H1 (cell line): ENCODE data around the gene RAB24. TPM values are rescaled to one million over a fixed set of nuclear protein-coding genes. Genes with fewer than 3 reads are reported as not detected.
A peak's percentile ranks its signal among the peaks of the same experiment; 100 is the strongest.

Source experiments
- CHD7 ChIP-seq: fragments of 300-600 bp; sonication (generic); IDR thresholded peaks from 2 replicates; pipeline ENCODE4 v1.7.1; 2012; ENCODE audit warnings: low read length, moderate library complexity, mild to moderate bottlenecking, inconsistent platforms; ENCODE audit not compliant: insufficient replicate concordance
- CTBP2 ChIP-seq: IDR thresholded peaks from 2 replicates; pipeline ENCODE4 v1.7.0; 2011; ENCODE audit warnings: borderline replicate concordance, mild to moderate bottlenecking, moderate library complexity, mixed read lengths, low read length; ENCODE audit not compliant: insufficient read depth, insufficient read length
- HDAC6 ChIP-seq: IDR thresholded peaks from one replicate; pipeline ENCODE4 v1.7.1; 2012; ENCODE audit warnings: low read depth, mild to moderate bottlenecking, inconsistent platforms, low read length, moderate library complexity
- POLR2AphosphoS5 ChIP-seq: IDR thresholded peaks from 2 replicates; pipeline ENCODE4 v1.6.1; 2011; ENCODE audit warnings: low read depth, low read length
- POU5F1 ChIP-seq: IDR thresholded peaks from 2 replicates; pipeline ENCODE4 v1.6.1; 2011; ENCODE audit warnings: low read depth, mild to moderate bottlenecking, low read length, moderate library complexity
- RAD21 ChIP-seq, 2 experiments: IDR thresholded peaks in 1 of 2; conservative IDR thresholded peaks in 1 of 2; 2 replicates each; pipeline ENCODE4 v1.6.1; 2011; ENCODE audit warnings: low read depth in 2 of 2, low read length in 2 of 2, improper control_type of control experiment in 1 of 2, inconsistent platforms in 1 of 2, mild to moderate bottlenecking in 1 of 2, moderate library complexity in 1 of 2
- SIX5 ChIP-seq: IDR thresholded peaks from 2 replicates; pipeline ENCODE4 v1.6.1; 2011; ENCODE audit warnings: mild to moderate bottlenecking, low read depth, low read length
- polyA plus RNA-seq, 7 experiments: library from polyadenylated mRNA; depleted of rRNA in 3 of 7; stranded (reverse) in 5 of 7; unstranded in 2 of 7; fragments of >200 nt in 5 of 7; fragments of 200-250 nt in 2 of 7; gene quantifications; 1 replicate in 5 of 7; 2 replicates in 1 of 7; 4 replicates in 1 of 7; pipeline versions ENCODE4 v1.2.1 to v1.2.3, GENCODE V29; 2011 to 2013; ENCODE audit warnings: missing spikeins in 2 of 7, mixed read lengths in 2 of 7
- total RNA-seq: library from RNA; stranded (reverse); fragmentation: NEBNext Ultra II Directional; extraction: Animal tissue kit (Norgen Biotek cat#: 25700); gene quantifications from 2 replicates; pipeline ENCODE4 v1.2.1, GENCODE V29; 2021

The RAB24 gene
- total and polyA plus RNA-seq, 2 of the 8 experiments (the other 6 are each of a cell fraction or from before 2014, with no cell fraction given), result 18.8 to 33.8 TPM

- TF ChIP-seq POU5F1 (no peak), HDAC6 (no peak), SIX5 (no peak), CHD7 (no peak), RAD21 (IDR thresholded peaks at IDR 0.05 in 1 of 2, conservative IDR thresholded peaks at IDR 0.05 in 1 of 2; ENCODE audit: low read depth in 2 of 2, low read length in 2 of 2) (no peak; a peak in 1 of 4 replicates), CTBP2 (no peak), POLR2AphosphoS5 (peak; percentile 62; the same call in 1 of the 2 replicates)
These were observed 3.2 kb downstream of the RAB24 start (continued) for GRCh38 chr5:177300236-177300880.
